Upper lobe of left lung (tissue), 4 donors: ENCODE measurements around the gene NAA50.

ENCODE experiments used
- CTCF ChIP-seq, 6 experiments: fragments of 450-650 bp in 4 of 6; fragments of 200-600 bp in 2 of 6; sonication (generic) in 2 of 6; IDR thresholded peaks; one replicate each; pipeline ENCODE4 v1.5.1; 2016 to 2019; ENCODE audit warnings: antibody characterized with exemption in 6 of 6
- EP300 ChIP-seq, 4 donors: sonication (generic); formaldehyde crosslinking; IDR thresholded peaks; one replicate each; pipeline ENCODE4 v1.5.1; 2017; ENCODE audit warnings: antibody characterized with exemption in 4 of 4, control low read depth in 2 of 4
- POLR2AphosphoS5 ChIP-seq, 2 donors: sonication (generic); formaldehyde crosslinking; IDR thresholded peaks; one replicate each; pipeline ENCODE4 v1.5.1; 2017; ENCODE audit warnings: antibody characterized with exemption in 2 of 2

GRCh38 chr3:113728661-113729060 lies 17.4 kb downstream of the NAA50 start:
- no peak for TF ChIP-seq EP300 (IDR thresholded peaks at IDR 0.05)
- no peak for TF ChIP-seq CTCF (IDR thresholded peaks at IDR 0.05)
- TF ChIP-seq POLR2AphosphoS5 (IDR thresholded peaks at IDR 0.05) = no peak
